NB4 (cell line): Measurements from ENCODE around the gene FLRT3.

ENCODE experiments used
- CTCF ChIP-seq: IDR thresholded peaks from one replicate; pipeline ENCODE4 v1.5.1; 2012; ENCODE audit warnings: low read depth, low read length
- POLR2A ChIP-seq: IDR thresholded peaks from 2 replicates; pipeline ENCODE4 v1.6.1; 2011; ENCODE audit warnings: mild to moderate bottlenecking; ENCODE audit not compliant: insufficient read length; ENCODE audit errors: extremely low read depth

GRCh38 chr20:14299831-14300230 lies 37.6 kb downstream of the FLRT3 start:
- TF ChIP-seq CTCF (no peak), POLR2A (no peak)
